SK-N-SH treated with all-trans-retinoic acid at 6 μM for 48 hours (cell line): ENCODE measurements around the gene UBA6.

Experiments used
- ATAC-seq: fragments of 200-7000 bp; cut with Tn5 transposase; 3 replicates; pipeline ENCODE4 v1.9.1; 2020; ENCODE audit warnings: mild to moderate bottlenecking, moderate library complexity
- ARNTL ChIP-seq: fragments of 450-650 bp; formaldehyde crosslinking; IDR thresholded peaks from 2 replicates; pipeline ENCODE4 v1.5.0; 2020; ENCODE audit warnings: low read depth, mild to moderate bottlenecking, moderate library complexity, borderline replicate concordance
- OSR1 ChIP-seq: fragments of 250-450 bp; sonication (Bioruptor Pico); IDR thresholded peaks from 2 replicates; pipeline ENCODE4 v1.8.0; 2022; ENCODE audit warnings: moderate library complexity, mild to moderate bottlenecking, inconsistent platforms
- TOX ChIP-seq: fragments of 250-450 bp; sonication (Bioruptor Pico); IDR thresholded peaks from 2 replicates; pipeline ENCODE4 v1.8.0; 2021; ENCODE audit warnings: mild to moderate bottlenecking, moderate library complexity, borderline replicate concordance
- ZNF70 ChIP-seq: fragments of 450-650 bp; formaldehyde crosslinking; IDR thresholded peaks from 2 replicates; pipeline ENCODE4 v1.5.0; 2020; ENCODE audit warnings: mild to moderate bottlenecking, moderate library complexity

UBA6 gene

GRCh38 chr4:67565284-67565683 is 135.7 kb downstream of the UBA6 start:
- TF ChIP-seq ZNF70: no peak
- TF ChIP-seq TOX (CRISPR knock-in tag): no peak
- TF ChIP-seq ARNTL (CRISPR knock-in tag): no peak
- TF ChIP-seq OSR1 (CRISPR knock-in tag): no peak
- ATAC-seq: no peak; the same call in 2 of the 3 replicates
